Measurements from ENCODE around the gene RND3.

RND3 gene

GRCh38 chr2:150476286-150476685, 11.2 kb downstream of the RND3 start:
- Histone ChIP-seq H3K9ac (ENCODE audit: low read depth in 1 of 2, low read length in 2 of 2) (peak overlapping the region in 1 of 2 donors; percentile 72), H3K4me3 (ENCODE audit: low read length in 2 of 2) (peak overlapping the region; percentile 49 to 53), H3K36me3 (ENCODE audit: control insufficient read depth in 2 of 2, insufficient read depth in 2 of 2, low read length in 2 of 2) (peaks cover 12 to 23% of the 10 kb centered on the region in 2 donors), H3K4me1 (ENCODE audit: control insufficient read depth in 2 of 2, insufficient read depth in 2 of 2, low read length in 2 of 2) (peaks cover 34 to 87% of the 10 kb centered on the region in 2 donors), H3K27me3 (ENCODE audit: control insufficient read depth in 2 of 2, insufficient read depth in 2 of 2, low read length in 2 of 2) (no peaks in the 10 kb centered on the region), H3K27ac (ENCODE audit: low read depth in 2 of 2, low read length in 2 of 2) (peak overlapping the region; percentile 86 to 97), H3K9me3 (ENCODE audit: control insufficient read depth in 2 of 2, low read length in 2 of 2) (no peaks in the 10 kb centered on the region)

DNA sequence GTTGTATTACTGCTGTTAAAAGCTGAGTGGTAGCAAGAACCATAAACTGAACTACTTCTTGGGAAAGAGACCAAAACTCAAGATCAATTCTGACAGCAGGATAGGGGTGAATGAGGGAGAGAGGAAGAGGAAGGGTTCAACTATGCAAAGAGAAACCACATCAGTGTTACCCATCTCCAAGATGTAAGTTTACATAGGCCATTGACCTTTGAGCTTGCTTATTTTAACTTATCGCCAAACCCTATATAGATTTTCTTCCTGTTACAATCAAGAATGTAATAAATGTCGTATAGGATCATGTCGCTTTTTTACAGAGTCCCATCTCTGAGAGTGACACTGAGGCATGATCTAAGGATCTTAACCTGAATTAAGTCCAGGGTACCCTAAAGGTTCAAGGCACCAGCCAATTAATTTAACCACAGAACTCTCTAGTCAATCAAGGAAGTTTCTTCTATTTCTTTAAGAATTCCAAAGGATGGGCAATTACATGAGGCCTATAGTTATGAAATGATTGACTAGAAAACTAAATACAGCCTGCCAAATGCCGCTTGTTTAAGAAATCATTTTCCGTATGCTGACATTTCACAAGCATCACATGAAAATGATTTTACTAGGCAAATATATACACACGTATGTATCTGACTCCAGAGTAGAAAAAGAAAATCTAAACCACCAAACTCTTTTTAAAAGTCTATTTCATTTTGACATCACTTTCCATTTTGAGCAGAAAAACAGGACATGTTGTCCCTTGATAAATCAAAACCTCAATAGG, 11.8 kb downstream of the RND3 start:
- no peaks in the 10 kb centered on the region for H3K27me3 ChIP-seq (ENCODE audit: control insufficient read depth in 2 of 2, insufficient read depth in 2 of 2, low read length in 2 of 2)
- peak overlapping the region; percentile 86 to 97 for H3K27ac ChIP-seq (ENCODE audit: low read depth in 2 of 2, low read length in 2 of 2)
- peak overlapping the region in 1 of 2 donors; percentile 72 for H3K9ac ChIP-seq (ENCODE audit: low read depth in 1 of 2, low read length in 2 of 2)
- H3K4me3 ChIP-seq (ENCODE audit: low read length in 2 of 2): peak overlapping the region; percentile 49 to 53
- peaks cover 34 to 81% of the 10 kb centered on the region in 2 donors for H3K4me1 ChIP-seq (ENCODE audit: control insufficient read depth in 2 of 2, insufficient read depth in 2 of 2, low read length in 2 of 2)
- no peaks in the 10 kb centered on the region for H3K9me3 ChIP-seq (ENCODE audit: control insufficient read depth in 2 of 2, low read length in 2 of 2)
- H3K36me3 ChIP-seq (ENCODE audit: control insufficient read depth in 2 of 2, insufficient read depth in 2 of 2, low read length in 2 of 2): peaks cover 12 to 23% of the 10 kb centered on the region in 2 donors

- H3K4me1 ChIP-seq (ENCODE audit: control insufficient read depth in 2 of 2, insufficient read depth in 2 of 2, low read length in 2 of 2): peaks cover 32 to 73% of the 10 kb centered on the region in 2 donors
- peak overlapping the region in 1 of 2 donors; percentile 41 for H3K4me3 ChIP-seq (ENCODE audit: low read length in 2 of 2)
- peaks cover 23 to 31% of the 10 kb centered on the region in 2 donors for H3K36me3 ChIP-seq (ENCODE audit: control insufficient read depth in 2 of 2, insufficient read depth in 2 of 2, low read length in 2 of 2)
- peak overlapping the region; percentile 86 to 97 for H3K27ac ChIP-seq (ENCODE audit: low read depth in 2 of 2, low read length in 2 of 2)
- H3K9ac ChIP-seq (ENCODE audit: low read depth in 1 of 2, low read length in 2 of 2): no peak overlapping the region
- H3K27me3 ChIP-seq (ENCODE audit: control insufficient read depth in 2 of 2, insufficient read depth in 2 of 2, low read length in 2 of 2): no peaks in the 10 kb centered on the region
- H3K9me3 ChIP-seq (ENCODE audit: control insufficient read depth in 2 of 2, low read length in 2 of 2): no peaks in the 10 kb centered on the region
These were observed 13.0 kb downstream of the RND3 start for GRCh38 chr2:150474326-150475074.

DNA sequence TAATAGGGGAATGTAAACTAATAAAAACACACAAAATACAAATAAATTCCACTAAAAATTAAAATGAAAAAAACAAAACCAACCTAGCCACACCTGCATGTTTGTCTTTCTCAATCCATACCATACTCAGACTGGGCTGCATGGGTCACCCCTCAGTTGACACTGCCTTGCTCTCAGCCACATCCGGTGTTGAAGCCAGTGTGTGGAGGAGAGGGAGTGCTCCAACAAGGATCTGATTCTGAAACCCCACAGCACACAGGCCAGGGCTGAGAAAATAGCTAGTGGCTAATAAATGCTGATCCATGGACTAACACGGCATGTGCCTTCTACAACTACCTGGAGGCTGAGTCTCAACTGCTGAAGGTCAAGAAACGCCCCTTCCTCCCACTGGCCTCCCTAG, 13.7 kb downstream of the RND3 start:
- Histone ChIP-seq H3K27ac (ENCODE audit: low read depth in 2 of 2, low read length in 2 of 2) (peak overlapping the region; percentile 48 to 97), H3K36me3 (ENCODE audit: control insufficient read depth in 2 of 2, insufficient read depth in 2 of 2, low read length in 2 of 2) (peaks cover 24 to 37% of the 10 kb centered on the region in 2 donors), H3K9me3 (ENCODE audit: control insufficient read depth in 2 of 2, low read length in 2 of 2) (no peaks in the 10 kb centered on the region), H3K4me3 (ENCODE audit: low read length in 2 of 2) (no peak overlapping the region), H3K27me3 (ENCODE audit: control insufficient read depth in 2 of 2, insufficient read depth in 2 of 2, low read length in 2 of 2) (no peaks in the 10 kb centered on the region), H3K9ac (ENCODE audit: low read depth in 1 of 2, low read length in 2 of 2) (no peak overlapping the region), H3K4me1 (ENCODE audit: control insufficient read depth in 2 of 2, insufficient read depth in 2 of 2, low read length in 2 of 2) (peaks cover 32 to 67% of the 10 kb centered on the region in 2 donors)

GRCh38 chr2:150472511-150472899, 15.0 kb downstream of the RND3 start:
- H3K27ac ChIP-seq (ENCODE audit: low read depth in 2 of 2, low read length in 2 of 2): peak overlapping the region; percentile 60 to 97
- no peaks in the 10 kb centered on the region for H3K27me3 ChIP-seq (ENCODE audit: control insufficient read depth in 2 of 2, insufficient read depth in 2 of 2, low read length in 2 of 2)
- no peak overlapping the region for H3K9ac ChIP-seq (ENCODE audit: low read depth in 1 of 2, low read length in 2 of 2)
- peaks cover 22 to 55% of the 10 kb centered on the region in 2 donors for H3K4me1 ChIP-seq (ENCODE audit: control insufficient read depth in 2 of 2, insufficient read depth in 2 of 2, low read length in 2 of 2)
- H3K36me3 ChIP-seq (ENCODE audit: control insufficient read depth in 2 of 2, insufficient read depth in 2 of 2, low read length in 2 of 2): peaks cover 24 to 43% of the 10 kb centered on the region in 2 donors
- no peak overlapping the region for H3K4me3 ChIP-seq (ENCODE audit: low read length in 2 of 2)
- no peaks in the 10 kb centered on the region for H3K9me3 ChIP-seq (ENCODE audit: control insufficient read depth in 2 of 2, low read length in 2 of 2)

- Histone ChIP-seq H3K27me3 (ENCODE audit: control insufficient read depth in 2 of 2, insufficient read depth in 2 of 2, low read length in 2 of 2) (no peaks in the 10 kb centered on the region), H3K9me3 (ENCODE audit: control insufficient read depth in 2 of 2, low read length in 2 of 2) (no peaks in the 10 kb centered on the region), H3K9ac (ENCODE audit: low read depth in 1 of 2, low read length in 2 of 2) (no peak overlapping the region), H3K36me3 (ENCODE audit: control insufficient read depth in 2 of 2, insufficient read depth in 2 of 2, low read length in 2 of 2) (peaks cover 24 to 43% of the 10 kb centered on the region in 2 donors), H3K4me3 (ENCODE audit: low read length in 2 of 2) (no peak overlapping the region), H3K27ac (ENCODE audit: low read depth in 2 of 2, low read length in 2 of 2) (peak overlapping the region; percentile 60 to 97), H3K4me1 (ENCODE audit: control insufficient read depth in 2 of 2, insufficient read depth in 2 of 2, low read length in 2 of 2) (peaks cover 22 to 50% of the 10 kb centered on the region in 2 donors)
These were observed 15.5 kb downstream of the RND3 start for GRCh38 chr2:150471813-150472510.

GRCh38 chr2:150470435-150470834, 17.0 kb downstream of the RND3 start:
- Histone ChIP-seq H3K27ac (ENCODE audit: low read depth in 2 of 2, low read length in 2 of 2) (no peak overlapping the region), H3K4me3 (ENCODE audit: low read length in 2 of 2) (no peak overlapping the region), H3K27me3 (ENCODE audit: control insufficient read depth in 2 of 2, insufficient read depth in 2 of 2, low read length in 2 of 2) (no peaks in the 10 kb centered on the region), H3K9ac (ENCODE audit: low read depth in 1 of 2, low read length in 2 of 2) (no peak overlapping the region), H3K4me1 (ENCODE audit: control insufficient read depth in 2 of 2, insufficient read depth in 2 of 2, low read length in 2 of 2) (peaks cover 19 to 35% of the 10 kb centered on the region in 2 donors), H3K9me3 (ENCODE audit: control insufficient read depth in 2 of 2, low read length in 2 of 2) (no peaks in the 10 kb centered on the region), H3K36me3 (ENCODE audit: control insufficient read depth in 2 of 2, insufficient read depth in 2 of 2, low read length in 2 of 2) (peaks cover 24 to 43% of the 10 kb centered on the region in 2 donors)

- H3K27ac ChIP-seq (ENCODE audit: low read depth in 2 of 2, low read length in 2 of 2): no peak overlapping the region
- H3K9me3 ChIP-seq (ENCODE audit: control insufficient read depth in 2 of 2, low read length in 2 of 2): no peaks in the 10 kb centered on the region
- no peak overlapping the region for H3K4me3 ChIP-seq (ENCODE audit: low read length in 2 of 2)
- H3K36me3 ChIP-seq (ENCODE audit: control insufficient read depth in 2 of 2, insufficient read depth in 2 of 2, low read length in 2 of 2): peaks cover 19 to 43% of the 10 kb centered on the region in 2 donors
- peaks cover 13 to 30% of the 10 kb centered on the region in 2 donors for H3K4me1 ChIP-seq (ENCODE audit: control insufficient read depth in 2 of 2, insufficient read depth in 2 of 2, low read length in 2 of 2)
- no peaks in the 10 kb centered on the region for H3K27me3 ChIP-seq (ENCODE audit: control insufficient read depth in 2 of 2, insufficient read depth in 2 of 2, low read length in 2 of 2)
- H3K9ac ChIP-seq (ENCODE audit: low read depth in 1 of 2, low read length in 2 of 2): no peak overlapping the region
These were observed 17.7 kb downstream of the RND3 start for GRCh38 chr2:150469706-150470274.

- H3K36me3 ChIP-seq (ENCODE audit: control insufficient read depth in 2 of 2, insufficient read depth in 2 of 2, low read length in 2 of 2): peaks cover 12 to 36% of the 10 kb centered on the region in 2 donors
These were observed 19.0 kb downstream of the RND3 start for GRCh38 chr2:150468350-150468960.

More at GRCh38 chr2:150468350-150468960, 19.0 kb downstream of the RND3 start:
- no peak overlapping the region for H3K4me3 ChIP-seq (ENCODE audit: low read length in 2 of 2)
- H3K27ac ChIP-seq (ENCODE audit: low read depth in 2 of 2, low read length in 2 of 2): no peak overlapping the region
- H3K4me1 ChIP-seq (ENCODE audit: control insufficient read depth in 2 of 2, insufficient read depth in 2 of 2, low read length in 2 of 2): peaks cover 7 to 23% of the 10 kb centered on the region in 2 donors
- H3K9ac ChIP-seq (ENCODE audit: low read depth in 1 of 2, low read length in 2 of 2): no peak overlapping the region
- no peaks in the 10 kb centered on the region for H3K27me3 ChIP-seq (ENCODE audit: control insufficient read depth in 2 of 2, insufficient read depth in 2 of 2, low read length in 2 of 2)
- no peaks in the 10 kb centered on the region for H3K9me3 ChIP-seq (ENCODE audit: control insufficient read depth in 2 of 2, low read length in 2 of 2)

Data from mucosa of rectum (tissue), 2 donors.